Keratinocyte (primary cell): ENCODE data around the gene GLS. TPM values are rescaled to one million over a fixed set of nuclear protein-coding genes. Genes with fewer than 3 reads are reported as not detected.

ENCODE experiments used
- DNase-seq: peaks from one replicate; pipeline ENCODE4 v3.0.0-alpha.2; 2011; ENCODE audit warnings: low read depth, missing footprints, low spot score
- FAIRE-seq: peaks from 2 replicates; lab custom pipeline; 2011; peaks lifted over from hg19 to GRCh38; lab: Jason Lieb, UNC
- H2AFZ ChIP-seq: 2 replicates; pipeline ENCODE4 v1.6.0; 2012; ENCODE audit warnings: low read length, control low read depth, inconsistent platforms; ENCODE audit not compliant: control insufficient read depth
- H3K27ac ChIP-seq: 2 replicates; pipeline ENCODE4 v1.5.1; 2011; ENCODE audit warnings: low read length; ENCODE audit not compliant: control insufficient read depth, insufficient read depth
- H3K27me3 ChIP-seq: 3 replicates; pipeline ENCODE4 v1.6.0; 2011; ENCODE audit warnings: low read length; ENCODE audit not compliant: control insufficient read depth, insufficient read depth; ENCODE audit errors: extremely low read depth
- H3K36me3 ChIP-seq, 2 experiments: 2 replicates in 1 of 2; 3 replicates in 1 of 2; pipeline ENCODE4 v1.5.1; 2011; ENCODE audit warnings: low read length in 2 of 2, mild to moderate bottlenecking in 1 of 2; ENCODE audit not compliant: control insufficient read depth in 2 of 2, insufficient read depth in 2 of 2; ENCODE audit errors: extremely low read depth in 1 of 2
- H3K4me1 ChIP-seq: 3 replicates; pipeline ENCODE4 v1.5.1; 2011; ENCODE audit warnings: low read length; ENCODE audit not compliant: control insufficient read depth, insufficient read depth; ENCODE audit errors: extremely low read depth
- H3K4me2 ChIP-seq: 3 replicates; pipeline ENCODE4 v1.6.0; 2011; ENCODE audit warnings: low read depth, low read length; ENCODE audit not compliant: control insufficient read depth, insufficient read depth; ENCODE audit errors: extremely low read depth
- H3K4me3 ChIP-seq, 3 experiments: fragments of 200-600 bp in 1 of 3; sonication (generic) in 1 of 3; 2 replicates in 2 of 3; 3 replicates in 1 of 3; pipeline ENCODE4 v1.5.1; 2011 to 2016; ENCODE audit warnings: low read length in 3 of 3, mild to moderate bottlenecking in 3 of 3, control low read depth in 2 of 3, inconsistent platforms in 1 of 3, low read depth in 1 of 3, mixed read lengths in 1 of 3, mixed run types in 1 of 3, moderate library complexity in 1 of 3; ENCODE audit not compliant: control insufficient read depth in 2 of 3, insufficient read depth in 2 of 3; ENCODE audit errors: extremely low read depth in 1 of 3
- H3K79me2 ChIP-seq: 2 replicates; pipeline ENCODE4 v1.6.0; 2012; ENCODE audit warnings: low read length; ENCODE audit not compliant: control insufficient read depth, insufficient read depth
- H3K9ac ChIP-seq: 3 replicates; pipeline ENCODE4 v1.6.0; 2011; ENCODE audit warnings: low read length; ENCODE audit not compliant: control insufficient read depth, insufficient read depth; ENCODE audit errors: extremely low read depth
- H3K9me1 ChIP-seq: 3 replicates; pipeline ENCODE4 v1.6.0; 2011; ENCODE audit warnings: low read length; ENCODE audit not compliant: control insufficient read depth, insufficient read depth; ENCODE audit errors: extremely low read depth
- H3K9me3 ChIP-seq: 2 replicates; pipeline ENCODE4 v1.5.1; 2012; ENCODE audit warnings: low read depth, low read length; ENCODE audit not compliant: control insufficient read depth
- H4K20me1 ChIP-seq: 3 replicates; pipeline ENCODE4 v1.6.0; 2011; ENCODE audit warnings: low read length; ENCODE audit not compliant: control insufficient read depth, insufficient read depth; ENCODE audit errors: extremely low read depth
- EZH2 ChIP-seq: IDR thresholded peaks from one replicate; pipeline ENCODE4 v1.6.1; 2012; ENCODE audit warnings: inconsistent platforms, mild to moderate bottlenecking, low read length, moderate library complexity
- dilution Hi-C: fragments of 300-500 bp; cut with MboI; formaldehyde crosslinking; loops from one replicate; pipeline ENCODE4 v1.7.0; 2020; ENCODE audit warnings: low sequenced_read_pairs; ENCODE audit not compliant: extremely low pct_ligation_motif_present
- polyA plus RNA-seq, 5 experiments: library from polyadenylated mRNA; depleted of rRNA in 3 of 5; stranded (reverse) in 3 of 5; stranded (forward) in 1 of 5; unstranded in 1 of 5; fragments of >200 nt; gene quantifications; 1 replicate in 1 of 5; 2 replicates in 3 of 5; 3 replicates in 1 of 5; pipeline versions ENCODE4 v1.2.1 to v1.2.3, GENCODE V29; 2011 to 2012; ENCODE audit warnings: missing spikeins in 2 of 5, low read depth in 1 of 5, low replicate concordance in 1 of 5
- TF ChIP-seq, protein P1 (sequence below), 3 experiments: IDR thresholded peaks in 1 of 3; conservative IDR thresholded peaks in 1 of 3; optimal IDR thresholded peaks in 1 of 3; 2 replicates in 2 of 3; 3 replicates in 1 of 3; pipeline versions ENCODE3 to v1.5.1; 2011; ENCODE audit warnings: low read length in 3 of 3, mild to moderate bottlenecking in 3 of 3, moderate library complexity in 2 of 3, control low read depth in 1 of 3, inconsistent platforms in 1 of 3; ENCODE audit not compliant: insufficient read depth in 2 of 3; ENCODE audit errors: extremely low read depth in 1 of 3

Gene GLS
- polyA plus RNA-seq, 1 donor (not counting 4 experiments of a cell fraction or from before 2014, with no cell fraction given) = 130 TPM

GRCh38 chr2:190943706-190944105 is 63.1 kb downstream of the GLS start:
- dilution Hi-C loops = no loop called here
- Histone ChIP-seq H2AFZ (no peak overlapping the region), H3K27me3 (no peaks in the 10 kb centered on the region), H3K36me3 (no peaks in the 10 kb centered on the region), H3K9me1 (no peaks in the 10 kb centered on the region), H3K9ac (no peak overlapping the region), H3K4me3 (no peak overlapping the region), H3K4me1 (peaks cover 25% of the 10 kb centered on the region), H3K9me3 (no peaks in the 10 kb centered on the region), H3K27ac (no peak overlapping the region), H4K20me1 (no peaks in the 10 kb centered on the region), H3K79me2 (no peaks in the 10 kb centered on the region), H3K4me2 (no peak overlapping the region)
- no peak for DNase-seq
- FAIRE-seq = no peak
- TF ChIP-seq, protein P1, sequence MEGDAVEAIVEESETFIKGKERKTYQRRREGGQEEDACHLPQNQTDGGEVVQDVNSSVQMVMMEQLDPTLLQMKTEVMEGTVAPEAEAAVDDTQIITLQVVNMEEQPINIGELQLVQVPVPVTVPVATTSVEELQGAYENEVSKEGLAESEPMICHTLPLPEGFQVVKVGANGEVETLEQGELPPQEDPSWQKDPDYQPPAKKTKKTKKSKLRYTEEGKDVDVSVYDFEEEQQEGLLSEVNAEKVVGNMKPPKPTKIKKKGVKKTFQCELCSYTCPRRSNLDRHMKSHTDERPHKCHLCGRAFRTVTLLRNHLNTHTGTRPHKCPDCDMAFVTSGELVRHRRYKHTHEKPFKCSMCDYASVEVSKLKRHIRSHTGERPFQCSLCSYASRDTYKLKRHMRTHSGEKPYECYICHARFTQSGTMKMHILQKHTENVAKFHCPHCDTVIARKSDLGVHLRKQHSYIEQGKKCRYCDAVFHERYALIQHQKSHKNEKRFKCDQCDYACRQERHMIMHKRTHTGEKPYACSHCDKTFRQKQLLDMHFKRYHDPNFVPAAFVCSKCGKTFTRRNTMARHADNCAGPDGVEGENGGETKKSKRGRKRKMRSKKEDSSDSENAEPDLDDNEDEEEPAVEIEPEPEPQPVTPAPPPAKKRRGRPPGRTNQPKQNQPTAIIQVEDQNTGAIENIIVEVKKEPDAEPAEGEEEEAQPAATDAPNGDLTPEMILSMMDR (optimal IDR thresholded peaks at IDR 0.05 in 1 of 3, IDR thresholded peaks at IDR 0.05 in 1 of 3, conservative IDR thresholded peaks at IDR 0.05 in 1 of 3; ENCODE audit: extremely low read depth in 1 of 3, insufficient read depth in 2 of 3, low read length in 3 of 3) = no peak
- TF ChIP-seq EZH2 = no peak

GRCh38 chr2:190947141-190947540 is 66.5 kb downstream of the GLS start:
- peaks cover 28% of the 10 kb centered on the region for H3K4me1 ChIP-seq
- no peaks in the 10 kb centered on the region for H3K79me2 ChIP-seq
- H3K4me3 ChIP-seq = no peak overlapping the region
- H3K27me3 ChIP-seq = no peaks in the 10 kb centered on the region
- no peaks in the 10 kb centered on the region for H3K9me1 ChIP-seq
- TF ChIP-seq, protein P1 (optimal IDR thresholded peaks at IDR 0.05 in 1 of 3, IDR thresholded peaks at IDR 0.05 in 1 of 3, conservative IDR thresholded peaks at IDR 0.05 in 1 of 3; ENCODE audit: extremely low read depth in 1 of 3, insufficient read depth in 2 of 3, low read length in 3 of 3) = no peak
- no peak for TF ChIP-seq EZH2
- DNase-seq = no peak
- H3K27ac ChIP-seq = no peak overlapping the region
- H3K9me3 ChIP-seq = no peaks in the 10 kb centered on the region
- H4K20me1 ChIP-seq = no peaks in the 10 kb centered on the region
- no peak overlapping the region for H2AFZ ChIP-seq
- dilution Hi-C loops = no loop called here
- H3K4me2 ChIP-seq = peak overlapping the region; percentile 42
- H3K36me3 ChIP-seq = no peaks in the 10 kb centered on the region
- FAIRE-seq = peak; percentile 65
- no peak overlapping the region for H3K9ac ChIP-seq
